Measurements from ENCODE around the gene ISY1. TPM values are rescaled to one million over a fixed set of nuclear protein-coding genes. Genes with fewer than 3 reads are reported as not detected.

ISY1 gene
- polyA plus RNA-seq, 1 donor (not counting 4 experiments of a cell fraction or from before 2014, with no cell fraction given) = 25.5 TPM

DNA sequence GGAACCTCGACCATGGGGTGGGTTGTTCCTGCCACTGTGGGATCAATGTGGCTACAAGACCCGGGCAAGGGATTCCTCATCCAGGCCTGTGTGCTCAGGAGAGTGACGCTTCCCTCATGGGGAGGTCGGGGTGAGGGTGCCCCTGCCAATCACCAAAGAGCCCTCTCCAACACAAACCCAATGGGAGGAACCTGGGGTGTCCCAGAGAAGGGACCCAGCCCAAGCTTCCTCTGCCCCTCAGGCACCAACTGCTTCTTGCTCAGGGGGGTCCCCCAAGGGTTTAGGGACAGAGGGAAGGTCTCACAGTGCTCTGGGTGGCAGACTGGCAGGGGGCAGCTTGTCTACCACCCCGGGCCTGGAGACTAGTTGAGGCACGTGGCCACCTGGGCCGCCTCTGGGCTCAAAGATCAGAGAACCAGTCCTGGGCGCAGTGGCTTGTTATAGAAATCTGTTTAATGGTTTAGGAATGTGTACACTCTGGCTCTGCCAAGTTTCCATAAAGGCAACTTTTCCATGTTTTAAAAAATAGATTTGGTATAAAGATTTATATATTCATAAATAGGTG is 73.6 kb downstream of the ISY1 start:
- Histone ChIP-seq H3K27ac (ENCODE audit: control insufficient read depth, insufficient read depth, low read length) (peak overlapping the region; percentile 24), H3K27me3 (ENCODE audit: control insufficient read depth, extremely low read depth, insufficient read depth, low read length) (no peaks in the 10 kb centered on the region), H2AFZ (ENCODE audit: control insufficient read depth, low read length) (no peak overlapping the region), H3K4me1 (ENCODE audit: control insufficient read depth, extremely low read depth, insufficient read depth, low read length) (peaks cover 4% of the 10 kb centered on the region), H3K4me3 (ENCODE audit: control insufficient read depth in 2 of 3, extremely low read depth in 1 of 3, insufficient read depth in 2 of 3, low read depth in 1 of 3, low read length in 3 of 3) (no peak overlapping the region), H3K4me2 (ENCODE audit: control insufficient read depth, extremely low read depth, insufficient read depth, low read depth, low read length) (peak overlapping the region; percentile 45), H3K9me1 (ENCODE audit: control insufficient read depth, extremely low read depth, insufficient read depth, low read length) (no peaks in the 10 kb centered on the region), H3K9ac (ENCODE audit: control insufficient read depth, extremely low read depth, insufficient read depth, low read length) (peak overlapping the region; percentile 42), H3K79me2 (ENCODE audit: control insufficient read depth, insufficient read depth, low read length) (no peaks in the 10 kb centered on the region), H3K36me3 (ENCODE audit: control insufficient read depth in 2 of 2, extremely low read depth in 1 of 2, insufficient read depth in 2 of 2, low read length in 2 of 2) (peaks cover 0 to 4% of the 10 kb centered on the region in 2 experiments), H3K9me3 (ENCODE audit: control insufficient read depth, low read depth, low read length) (no peaks in the 10 kb centered on the region), H4K20me1 (ENCODE audit: control insufficient read depth, extremely low read depth, insufficient read depth, low read length) (no peaks in the 10 kb centered on the region)
- DNase-seq (ENCODE audit: low read depth, low spot score) = peak; percentile 2
- FAIRE-seq = no peak
- TF ChIP-seq EZH2 (IDR thresholded peaks at IDR 0.05; ENCODE audit: low read length) (no peak), CTCF (optimal IDR thresholded peaks at IDR 0.05 in 1 of 3, IDR thresholded peaks at IDR 0.05 in 1 of 3, conservative IDR thresholded peaks at IDR 0.05 in 1 of 3; ENCODE audit: extremely low read depth in 1 of 3, insufficient read depth in 2 of 3, low read length in 3 of 3) (no peak)
- dilution Hi-C loops (cut with MboI; ENCODE audit: extremely low pct_ligation_motif_present, low sequenced_read_pairs) = no loop called here

GRCh38 chr3:129085818-129086217 is 75.0 kb downstream of the ISY1 start:
- H3K9me1 ChIP-seq (ENCODE audit: control insufficient read depth, extremely low read depth, insufficient read depth, low read length) = no peaks in the 10 kb centered on the region
- no peaks in the 10 kb centered on the region for H3K79me2 ChIP-seq (ENCODE audit: control insufficient read depth, insufficient read depth, low read length)
- no peak overlapping the region for H3K9ac ChIP-seq (ENCODE audit: control insufficient read depth, extremely low read depth, insufficient read depth, low read length)
- dilution Hi-C loops (cut with MboI; ENCODE audit: extremely low pct_ligation_motif_present, low sequenced_read_pairs) = no loop called here
- H3K9me3 ChIP-seq (ENCODE audit: control insufficient read depth, low read depth, low read length) = no peaks in the 10 kb centered on the region
- H4K20me1 ChIP-seq (ENCODE audit: control insufficient read depth, extremely low read depth, insufficient read depth, low read length) = no peaks in the 10 kb centered on the region
- H3K4me2 ChIP-seq (ENCODE audit: control insufficient read depth, extremely low read depth, insufficient read depth, low read depth, low read length) = no peak overlapping the region
- H2AFZ ChIP-seq (ENCODE audit: control insufficient read depth, low read length) = no peak overlapping the region
- DNase-seq (ENCODE audit: low read depth, low spot score) = no peak
- no peaks in the 10 kb centered on the region for H3K36me3 ChIP-seq (ENCODE audit: control insufficient read depth in 2 of 2, extremely low read depth in 1 of 2, insufficient read depth in 2 of 2, low read length in 2 of 2)
- H3K4me3 ChIP-seq (ENCODE audit: control insufficient read depth in 2 of 3, extremely low read depth in 1 of 3, insufficient read depth in 2 of 3, low read depth in 1 of 3, low read length in 3 of 3) = no peak overlapping the region
- no peaks in the 10 kb centered on the region for H3K27me3 ChIP-seq (ENCODE audit: control insufficient read depth, extremely low read depth, insufficient read depth, low read length)
- no peak overlapping the region for H3K27ac ChIP-seq (ENCODE audit: control insufficient read depth, insufficient read depth, low read length)
- TF ChIP-seq EZH2 (IDR thresholded peaks at IDR 0.05; ENCODE audit: low read length) (no peak), CTCF (optimal IDR thresholded peaks at IDR 0.05 in 1 of 3, IDR thresholded peaks at IDR 0.05 in 1 of 3, conservative IDR thresholded peaks at IDR 0.05 in 1 of 3; ENCODE audit: extremely low read depth in 1 of 3, insufficient read depth in 2 of 3, low read length in 3 of 3) (no peak)
- peaks cover 4% of the 10 kb centered on the region for H3K4me1 ChIP-seq (ENCODE audit: control insufficient read depth, extremely low read depth, insufficient read depth, low read length)
- no peak for FAIRE-seq

Measured in keratinocyte (primary cell).